GM12878 (cell line): Measurements from ENCODE around the gene TMEM212. TPM values are rescaled to one million over a fixed set of nuclear protein-coding genes. Genes with fewer than 3 reads are reported as not detected.

Experiments
- BCL11A ChIP-seq: IDR thresholded peaks from 2 replicates; pipeline ENCODE4 v1.6.1; 2011; ENCODE audit warnings: low read depth, low read length
- BCL3 ChIP-seq: IDR thresholded peaks from 2 replicates; pipeline ENCODE4 v1.6.1; 2011; ENCODE audit warnings: borderline replicate concordance, low read depth, mild to moderate bottlenecking, moderate library complexity, low read length; ENCODE audit not compliant: insufficient read depth, poor library complexity, severe bottlenecking
- CHD2 ChIP-seq: IDR thresholded peaks from 2 replicates; pipeline ENCODE4 v1.6.1; 2011; ENCODE audit warnings: low read depth, low read length, improper control_type of control experiment, borderline replicate concordance
- HDGF ChIP-seq: fragments of 450-650 bp; IDR thresholded peaks from 2 replicates; pipeline ENCODE4 v1.6.1; 2016; ENCODE audit warnings: antibody characterized with exemption
- IKZF2 ChIP-seq, 2 experiments: fragments of 450-650 bp; IDR thresholded peaks; 2 replicates each; pipeline ENCODE4 v1.6.1; 2017; ENCODE audit warnings: mild to moderate bottlenecking in 2 of 2, moderate library complexity in 2 of 2
- KDM1A ChIP-seq: fragments of 200-600 bp; sonication (generic); IDR thresholded peaks from 2 replicates; pipeline ENCODE4 v1.6.1; 2016; ENCODE audit warnings: borderline replicate concordance
- LARP7 ChIP-seq: fragments of 450-650 bp; IDR thresholded peaks from 2 replicates; pipeline ENCODE4 v1.6.1; 2017; ENCODE audit warnings: mild to moderate bottlenecking
- MEF2B ChIP-seq: fragments of 450-650 bp; IDR thresholded peaks from 2 replicates; pipeline ENCODE4 v1.6.1; 2018; ENCODE audit warnings: mild to moderate bottlenecking, moderate library complexity; ENCODE audit not compliant: partially characterized antibody, poor library complexity, severe bottlenecking
- MLLT1 ChIP-seq: fragments of 450-650 bp; IDR thresholded peaks from 2 replicates; pipeline ENCODE4 v1.6.1; 2016; ENCODE audit warnings: mild to moderate bottlenecking
- NR2C2 ChIP-seq: IDR thresholded peaks from 2 replicates; pipeline ENCODE4 v1.6.1; 2011; ENCODE audit warnings: borderline replicate concordance, low read depth; ENCODE audit not compliant: control insufficient read depth, insufficient read length
- PRDM15 ChIP-seq: fragments of 450-650 bp; formaldehyde crosslinking; IDR thresholded peaks from 2 replicates; pipeline ENCODE4 v1.4.0; 2020; ENCODE audit warnings: mild to moderate bottlenecking, moderate library complexity
- RAD51 ChIP-seq: fragments of 450-650 bp; IDR thresholded peaks from 2 replicates; pipeline ENCODE4 v1.6.1; 2016; ENCODE audit warnings: moderate library complexity, mild to moderate bottlenecking, inconsistent platforms
- RELA ChIP-seq: fragments of 450-650 bp; IDR thresholded peaks from 2 replicates; pipeline ENCODE4 v1.8.0; 2014; ENCODE audit warnings: borderline replicate concordance; ENCODE audit not compliant: partially characterized antibody
- STAT3 ChIP-seq: IDR thresholded peaks from 2 replicates; pipeline ENCODE4 v1.6.1; 2011; ENCODE audit warnings: low read depth, low read length, improper control_type of control experiment
- ZBTB33 ChIP-seq: fragments of 450-650 bp; IDR thresholded peaks from 2 replicates; pipeline ENCODE4 v1.6.1; 2017; ENCODE audit warnings: mild to moderate bottlenecking
- ZNF592 ChIP-seq: fragments of 450-650 bp; IDR thresholded peaks from 2 replicates; pipeline ENCODE4 v1.6.1; 2017; ENCODE audit warnings: mild to moderate bottlenecking, moderate library complexity
- polyA plus RNA-seq, 11 experiments: library from polyadenylated mRNA; depleted of rRNA in 4 of 11; unstranded in 6 of 11; stranded (reverse) in 5 of 11; fragments of >200 nt; fragmentation: Nextera tagmentation in 4 of 11; fragmentation: Illumina TruSeq in 1 of 11; extraction: Ambion mirVana in 4 of 11; extraction: Trizol in 1 of 11; gene quantifications; 1 replicate in 1 of 11; 2 replicates in 10 of 11; pipeline versions ENCODE4 v1.2.1 to v1.2.3, GENCODE V29; 2011 to 2016; ENCODE audit warnings: inconsistent platforms in 2 of 11, missing spikeins in 2 of 11, low read depth in 1 of 11
- total RNA-seq, 4 experiments: library from RNA; depleted of rRNA in 3 of 4; stranded (reverse); fragments of >200 nt in 3 of 4; fragmentation: Illumina TruSeq in 1 of 4; extraction: Trizol in 1 of 4; gene quantifications; 2 replicates each; pipeline versions ENCODE4 v1.2.1 to v1.2.3, GENCODE V29; 2013 to 2021

TMEM212 gene
- total and polyA plus RNA-seq, 10 of the 15 experiments (the other 5 are each of a cell fraction or from before 2014, with no cell fraction given) = not detected

GRCh38 chr3:171802590-171802956, 40.6 kb upstream of the TMEM212 start (continued):
- TF ChIP-seq PRDM15 (CRISPR knock-in tag) (no peak), BCL11A (peak; percentile 73; the same call in 1 of the 2 replicates), LARP7 (0 out of 2 replicates have a peak, but pooled peaks have one; percentile 37), RELA (peak; percentile 20), NR2C2 (no peak), MLLT1 (peak; percentile 66), STAT3 (no peak), MEF2B (peak; percentile 92), CHD2 (no peak), IKZF2 (IDR thresholded peaks at IDR 0.05) (peak in 1 of 2 experiments; percentile 2; a peak in 2 of 4 replicates), RAD51 (peak; percentile 72), BCL3 (no peak), HDGF (no peak; the same call in 1 of the 2 replicates), ZBTB33 (no peak), KDM1A (no peak), ZNF592 (peak; percentile 65)
